ENCODE results near the gene MRPL55.

- no peak for TF ChIP-seq CTCF (IDR thresholded peaks at IDR 0.05; ENCODE audit: low read length)
- no peak for TF ChIP-seq EZH2 (IDR thresholded peaks at IDR 0.05; ENCODE audit: borderline replicate concordance, low read length)
These were observed 41.5 kb upstream of the MRPL55 start for GRCh38 chr1:228150461-228151179.

Data from OCI-LY1 (cell line).